WTC11 (cell line): ENCODE data around the gene MPDZ. TPM values are rescaled to one million over a fixed set of nuclear protein-coding genes. Genes with fewer than 3 reads are reported as not detected.

ENCODE experiments used
- ATAC-seq: fragments of 200-7000 bp; cut with Tn5 transposase; 2 replicates; pipeline ENCODE4 v1.10.0; 2021; ENCODE audit warnings: mild to moderate bottlenecking, moderate library complexity
- CTCF ChIA-PET: fragments of 300-600 bp; sonication (Branson Sonifier 250); formaldehyde crosslinking; loops from one replicate; lab custom pipeline; 2021; ENCODE audit warnings: antibody characterized with exemption; lab: Charles Lee
- POLR2A ChIA-PET: fragments of 350-600 bp; sonication (Branson Sonifier 250); formaldehyde crosslinking; loops from one replicate; lab custom pipeline; 2021; ENCODE audit warnings: antibody characterized with exemption; lab: Charles Lee
- DNase-seq: peaks from one replicate; pipeline ENCODE4 v3.0.0; 2021; ENCODE audit warnings: low spot score
- H3K27ac Mint-ChIP-seq: 2 replicates; pipeline ENCODE4 v1.8.0; 2021; ENCODE audit warnings: mixed read lengths
- H3K27me3 Mint-ChIP-seq: 2 replicates; pipeline ENCODE4 v1.8.0; 2021; ENCODE audit warnings: low read depth, mild to moderate bottlenecking, moderate library complexity, mixed read lengths
- H3K36me3 Mint-ChIP-seq: 2 replicates; pipeline ENCODE4 v1.8.0; 2021; ENCODE audit warnings: mixed read lengths
- H3K4me1 Mint-ChIP-seq: 2 replicates; pipeline ENCODE4 v1.8.0; 2022; ENCODE audit warnings: mixed read lengths
- H3K4me3 Mint-ChIP-seq: 2 replicates; pipeline ENCODE4 v1.8.0; 2021; ENCODE audit warnings: mild to moderate bottlenecking, moderate library complexity, mixed read lengths
- H3K9me3 Mint-ChIP-seq: 2 replicates; pipeline ENCODE4 v1.8.0; 2021; ENCODE audit warnings: mixed read lengths
- ATF1 ChIP-seq: sonication (generic); formaldehyde crosslinking; IDR thresholded peaks from 2 replicates; pipeline ENCODE4 v1.8.1; 2023; ENCODE audit warnings: mild to moderate bottlenecking, moderate library complexity, missing genetic modification reagents
- CREB1 ChIP-seq: sonication (generic); formaldehyde crosslinking; IDR thresholded peaks from 2 replicates; pipeline ENCODE4 v1.8.0; 2023; ENCODE audit warnings: mild to moderate bottlenecking, missing genetic modification reagents
- ESRRA ChIP-seq: sonication (generic); formaldehyde crosslinking; IDR thresholded peaks from 2 replicates; pipeline ENCODE4 v1.8.1; 2022; ENCODE audit warnings: mild to moderate bottlenecking, missing genetic modification reagents, borderline replicate concordance
- ETV6 ChIP-seq: sonication (generic); formaldehyde crosslinking; IDR thresholded peaks from 2 replicates; pipeline ENCODE4 v1.8.1; 2022; ENCODE audit warnings: mild to moderate bottlenecking, missing genetic modification reagents
- FOXK1 ChIP-seq: sonication (generic); formaldehyde crosslinking; IDR thresholded peaks from 2 replicates; pipeline ENCODE4 v1.8.0; 2022; ENCODE audit warnings: mild to moderate bottlenecking, moderate library complexity, missing genetic modification reagents
- FOXP1 ChIP-seq: sonication (generic); formaldehyde crosslinking; IDR thresholded peaks from 2 replicates; pipeline ENCODE4 v1.8.0; 2022; ENCODE audit warnings: missing genetic modification reagents, mild to moderate bottlenecking, moderate library complexity, borderline replicate concordance
- MXD4 ChIP-seq: fragments of 250-450 bp; sonication (Bioruptor Pico); IDR thresholded peaks from 2 replicates; pipeline ENCODE4 v1.8.0; 2021; ENCODE audit warnings: mild to moderate bottlenecking, moderate library complexity, borderline replicate concordance
- MYBL2 ChIP-seq: sonication (generic); formaldehyde crosslinking; IDR thresholded peaks from 2 replicates; pipeline ENCODE4 v1.8.1; 2023; ENCODE audit warnings: mild to moderate bottlenecking, moderate library complexity, missing genetic modification reagents
- NFATC4 ChIP-seq: fragments of 250-450 bp; sonication (Bioruptor Pico); IDR thresholded peaks from 2 replicates; pipeline ENCODE4 v1.9.0; 2021; ENCODE audit warnings: mild to moderate bottlenecking
- NFYB ChIP-seq: sonication (generic); formaldehyde crosslinking; conservative IDR thresholded peaks from 2 replicates; pipeline ENCODE4 v1.8.0; 2022; ENCODE audit warnings: low read depth, missing genetic modification reagents
- NR3C1 ChIP-seq: sonication (generic); formaldehyde crosslinking; conservative IDR thresholded peaks from 2 replicates; pipeline ENCODE4 v1.8.1; 2023; ENCODE audit warnings: low read depth, mild to moderate bottlenecking, missing genetic modification reagents
- TP53 ChIP-seq: sonication (generic); formaldehyde crosslinking; IDR thresholded peaks from 2 replicates; pipeline ENCODE4 v1.8.1; 2023; ENCODE audit warnings: mild to moderate bottlenecking, missing genetic modification reagents
- ZNF219 ChIP-seq: sonication (generic); formaldehyde crosslinking; IDR thresholded peaks from 2 replicates; pipeline ENCODE4 v1.8.0; 2023; ENCODE audit warnings: missing genetic modification reagents, mild to moderate bottlenecking, borderline replicate concordance
- ZNF416 ChIP-seq: fragments of 250-450 bp; sonication (Bioruptor Pico); IDR thresholded peaks from 2 replicates; pipeline ENCODE4 v1.9.0; 2021; ENCODE audit warnings: mild to moderate bottlenecking, inconsistent platforms
- total RNA-seq: library from RNA; stranded (reverse); gene quantifications from 3 replicates; pipeline ENCODE4 v1.2.3, GENCODE V29; 2021
- TF ChIP-seq, protein P1 (sequence below): sonication (generic); formaldehyde crosslinking; IDR thresholded peaks from 2 replicates; pipeline ENCODE4 v1.8.0; 2023; ENCODE audit warnings: mild to moderate bottlenecking, missing genetic modification reagents
- TF ChIP-seq, protein P2 (sequence below): fragments of 250-450 bp; sonication (Bioruptor Pico); IDR thresholded peaks from 2 replicates; pipeline ENCODE4 v1.9.0; 2021; ENCODE audit warnings: mild to moderate bottlenecking
- TF ChIP-seq, protein P3 (sequence below): sonication (generic); formaldehyde crosslinking; IDR thresholded peaks from 2 replicates; pipeline ENCODE4 v1.8.1; 2022; ENCODE audit warnings: missing genetic modification reagents, borderline replicate concordance
- TF ChIP-seq, protein P4 (sequence below): sonication (generic); formaldehyde crosslinking; IDR thresholded peaks from 2 replicates; pipeline ENCODE4 v1.8.1; 2022; ENCODE audit warnings: mild to moderate bottlenecking, missing genetic modification reagents, moderate library complexity, borderline replicate concordance
- TF ChIP-seq, protein P5 (sequence below): sonication (generic); formaldehyde crosslinking; IDR thresholded peaks from 2 replicates; pipeline ENCODE4 v1.8.0; 2022; ENCODE audit warnings: mild to moderate bottlenecking, missing genetic modification reagents
- TF ChIP-seq, protein P6 (sequence below): sonication (generic); formaldehyde crosslinking; IDR thresholded peaks from 2 replicates; pipeline ENCODE4 v1.8.0; 2022; ENCODE audit warnings: mild to moderate bottlenecking, missing genetic modification reagents
- TF ChIP-seq, protein P7 (sequence below): sonication (generic); formaldehyde crosslinking; IDR thresholded peaks from 2 replicates; pipeline ENCODE4 v1.8.1; 2022; ENCODE audit warnings: low read depth, missing genetic modification reagents, borderline replicate concordance

Gene MPDZ
- total RNA-seq, 1 experiment from 2014 or later, result 38.5 TPM

DNA sequence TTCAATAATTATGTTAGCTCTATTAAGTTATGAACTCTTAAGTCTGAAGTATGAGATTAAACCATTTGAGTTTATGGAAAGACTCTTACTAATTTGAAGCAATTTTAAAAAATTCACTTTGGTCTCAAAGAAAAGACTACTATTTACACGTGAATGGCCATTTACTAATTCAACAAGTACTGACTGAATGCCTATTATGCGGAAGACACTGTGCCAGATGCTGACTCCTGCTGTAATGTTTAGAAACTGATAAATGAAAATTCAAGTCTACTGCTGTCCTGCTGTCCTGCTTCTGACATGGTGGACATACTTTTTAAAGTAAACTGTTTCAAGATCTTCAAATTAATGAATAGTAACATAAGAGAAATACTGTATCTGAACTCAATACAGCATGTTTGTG, 116.2 kb downstream of the MPDZ start (continued):
- TF ChIP-seq, protein P1, sequence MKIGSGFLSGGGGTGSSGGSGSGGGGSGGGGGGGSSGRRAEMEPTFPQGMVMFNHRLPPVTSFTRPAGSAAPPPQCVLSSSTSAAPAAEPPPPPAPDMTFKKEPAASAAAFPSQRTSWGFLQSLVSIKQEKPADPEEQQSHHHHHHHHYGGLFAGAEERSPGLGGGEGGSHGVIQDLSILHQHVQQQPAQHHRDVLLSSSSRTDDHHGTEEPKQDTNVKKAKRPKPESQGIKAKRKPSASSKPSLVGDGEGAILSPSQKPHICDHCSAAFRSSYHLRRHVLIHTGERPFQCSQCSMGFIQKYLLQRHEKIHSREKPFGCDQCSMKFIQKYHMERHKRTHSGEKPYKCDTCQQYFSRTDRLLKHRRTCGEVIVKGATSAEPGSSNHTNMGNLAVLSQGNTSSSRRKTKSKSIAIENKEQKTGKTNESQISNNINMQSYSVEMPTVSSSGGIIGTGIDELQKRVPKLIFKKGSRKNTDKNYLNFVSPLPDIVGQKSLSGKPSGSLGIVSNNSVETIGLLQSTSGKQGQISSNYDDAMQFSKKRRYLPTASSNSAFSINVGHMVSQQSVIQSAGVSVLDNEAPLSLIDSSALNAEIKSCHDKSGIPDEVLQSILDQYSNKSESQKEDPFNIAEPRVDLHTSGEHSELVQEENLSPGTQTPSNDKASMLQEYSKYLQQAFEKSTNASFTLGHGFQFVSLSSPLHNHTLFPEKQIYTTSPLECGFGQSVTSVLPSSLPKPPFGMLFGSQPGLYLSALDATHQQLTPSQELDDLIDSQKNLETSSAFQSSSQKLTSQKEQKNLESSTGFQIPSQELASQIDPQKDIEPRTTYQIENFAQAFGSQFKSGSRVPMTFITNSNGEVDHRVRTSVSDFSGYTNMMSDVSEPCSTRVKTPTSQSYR (CRISPR knock-in tag), result no peak
- TF ChIP-seq, protein P2, sequence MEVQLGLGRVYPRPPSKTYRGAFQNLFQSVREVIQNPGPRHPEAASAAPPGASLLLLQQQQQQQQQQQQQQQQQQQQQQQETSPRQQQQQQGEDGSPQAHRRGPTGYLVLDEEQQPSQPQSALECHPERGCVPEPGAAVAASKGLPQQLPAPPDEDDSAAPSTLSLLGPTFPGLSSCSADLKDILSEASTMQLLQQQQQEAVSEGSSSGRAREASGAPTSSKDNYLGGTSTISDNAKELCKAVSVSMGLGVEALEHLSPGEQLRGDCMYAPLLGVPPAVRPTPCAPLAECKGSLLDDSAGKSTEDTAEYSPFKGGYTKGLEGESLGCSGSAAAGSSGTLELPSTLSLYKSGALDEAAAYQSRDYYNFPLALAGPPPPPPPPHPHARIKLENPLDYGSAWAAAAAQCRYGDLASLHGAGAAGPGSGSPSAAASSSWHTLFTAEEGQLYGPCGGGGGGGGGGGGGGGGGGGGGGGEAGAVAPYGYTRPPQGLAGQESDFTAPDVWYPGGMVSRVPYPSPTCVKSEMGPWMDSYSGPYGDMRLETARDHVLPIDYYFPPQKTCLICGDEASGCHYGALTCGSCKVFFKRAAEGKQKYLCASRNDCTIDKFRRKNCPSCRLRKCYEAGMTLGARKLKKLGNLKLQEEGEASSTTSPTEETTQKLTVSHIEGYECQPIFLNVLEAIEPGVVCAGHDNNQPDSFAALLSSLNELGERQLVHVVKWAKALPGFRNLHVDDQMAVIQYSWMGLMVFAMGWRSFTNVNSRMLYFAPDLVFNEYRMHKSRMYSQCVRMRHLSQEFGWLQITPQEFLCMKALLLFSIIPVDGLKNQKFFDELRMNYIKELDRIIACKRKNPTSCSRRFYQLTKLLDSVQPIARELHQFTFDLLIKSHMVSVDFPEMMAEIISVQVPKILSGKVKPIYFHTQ (CRISPR knock-in tag), result no peak
- TF ChIP-seq ATF1 (CRISPR knock-in tag) (no peak), ESRRA (CRISPR knock-in tag) (no peak), NFATC4 (CRISPR knock-in tag) (no peak), NFYB (no peak), NR3C1 (CRISPR knock-in tag) (no peak), FOXP1 (CRISPR knock-in tag) (no peak), ZNF219 (CRISPR knock-in tag) (no peak), FOXK1 (no peak), ZNF416 (CRISPR knock-in tag) (no peak), MYBL2 (CRISPR knock-in tag) (no peak)
- TF ChIP-seq, protein P3, sequence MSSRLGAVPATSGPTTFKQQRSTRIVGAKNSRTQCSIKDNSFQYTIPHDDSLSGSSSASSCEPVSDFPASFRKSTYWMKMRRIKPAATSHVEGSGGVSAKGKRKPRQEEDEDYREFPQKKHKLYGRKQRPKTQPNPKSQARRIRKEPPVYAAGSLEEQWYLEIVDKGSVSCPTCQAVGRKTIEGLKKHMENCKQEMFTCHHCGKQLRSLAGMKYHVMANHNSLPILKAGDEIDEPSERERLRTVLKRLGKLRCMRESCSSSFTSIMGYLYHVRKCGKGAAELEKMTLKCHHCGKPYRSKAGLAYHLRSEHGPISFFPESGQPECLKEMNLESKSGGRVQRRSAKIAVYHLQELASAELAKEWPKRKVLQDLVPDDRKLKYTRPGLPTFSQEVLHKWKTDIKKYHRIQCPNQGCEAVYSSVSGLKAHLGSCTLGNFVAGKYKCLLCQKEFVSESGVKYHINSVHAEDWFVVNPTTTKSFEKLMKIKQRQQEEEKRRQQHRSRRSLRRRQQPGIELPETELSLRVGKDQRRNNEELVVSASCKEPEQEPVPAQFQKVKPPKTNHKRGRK, result no peak
- TF ChIP-seq, protein P4, sequence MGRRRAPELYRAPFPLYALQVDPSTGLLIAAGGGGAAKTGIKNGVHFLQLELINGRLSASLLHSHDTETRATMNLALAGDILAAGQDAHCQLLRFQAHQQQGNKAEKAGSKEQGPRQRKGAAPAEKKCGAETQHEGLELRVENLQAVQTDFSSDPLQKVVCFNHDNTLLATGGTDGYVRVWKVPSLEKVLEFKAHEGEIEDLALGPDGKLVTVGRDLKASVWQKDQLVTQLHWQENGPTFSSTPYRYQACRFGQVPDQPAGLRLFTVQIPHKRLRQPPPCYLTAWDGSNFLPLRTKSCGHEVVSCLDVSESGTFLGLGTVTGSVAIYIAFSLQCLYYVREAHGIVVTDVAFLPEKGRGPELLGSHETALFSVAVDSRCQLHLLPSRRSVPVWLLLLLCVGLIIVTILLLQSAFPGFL (CRISPR knock-in tag), result no peak
- TF ChIP-seq, protein P5, sequence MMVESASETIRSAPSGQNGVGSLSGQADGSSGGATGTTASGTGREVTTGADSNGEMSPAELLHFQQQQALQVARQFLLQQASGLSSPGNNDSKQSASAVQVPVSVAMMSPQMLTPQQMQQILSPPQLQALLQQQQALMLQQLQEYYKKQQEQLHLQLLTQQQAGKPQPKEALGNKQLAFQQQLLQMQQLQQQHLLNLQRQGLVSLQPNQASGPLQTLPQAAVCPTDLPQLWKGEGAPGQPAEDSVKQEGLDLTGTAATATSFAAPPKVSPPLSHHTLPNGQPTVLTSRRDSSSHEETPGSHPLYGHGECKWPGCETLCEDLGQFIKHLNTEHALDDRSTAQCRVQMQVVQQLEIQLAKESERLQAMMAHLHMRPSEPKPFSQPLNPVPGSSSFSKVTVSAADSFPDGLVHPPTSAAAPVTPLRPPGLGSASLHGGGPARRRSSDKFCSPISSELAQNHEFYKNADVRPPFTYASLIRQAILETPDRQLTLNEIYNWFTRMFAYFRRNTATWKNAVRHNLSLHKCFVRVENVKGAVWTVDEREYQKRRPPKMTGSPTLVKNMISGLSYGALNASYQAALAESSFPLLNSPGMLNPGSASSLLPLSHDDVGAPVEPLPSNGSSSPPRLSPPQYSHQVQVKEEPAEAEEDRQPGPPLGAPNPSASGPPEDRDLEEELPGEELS (CRISPR knock-in tag), result no peak

DNA sequence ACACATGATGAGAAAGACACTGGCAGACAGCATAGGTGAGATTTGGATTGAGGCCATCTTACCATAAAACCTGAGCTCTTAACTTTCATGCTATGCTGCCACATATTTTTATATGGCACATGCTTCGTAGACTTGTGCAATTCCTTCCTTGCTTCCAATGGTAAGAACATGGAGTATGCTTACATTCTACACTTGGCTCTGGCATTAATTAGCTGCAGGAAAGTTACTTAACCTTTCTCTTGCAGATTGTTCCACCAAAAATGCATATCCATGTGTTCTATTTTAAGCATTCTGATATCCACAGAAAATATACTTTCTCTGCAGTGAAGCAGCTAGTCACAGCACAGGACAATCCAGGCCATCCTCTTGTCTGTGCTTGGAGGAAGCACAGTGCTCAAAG, 119.4 kb downstream of the MPDZ start:
- no peak for DNase-seq
- Mint-ChIP-seq H3K36me3 (peaks cover 6% of the 10 kb centered on the region), H3K4me1 (peaks cover 25% of the 10 kb centered on the region), H3K27ac (no peak overlapping the region), H3K4me3 (no peak overlapping the region), H3K9me3 (no peaks in the 10 kb centered on the region), H3K27me3 (no peaks in the 10 kb centered on the region)
- CTCF ChIA-PET, result no interaction called here
- POLR2A ChIA-PET, result no interaction called here
- no peak for ATAC-seq
- no peak for TF ChIP-seq TP53 (CRISPR knock-in tag)
- TF ChIP-seq, protein P6, sequence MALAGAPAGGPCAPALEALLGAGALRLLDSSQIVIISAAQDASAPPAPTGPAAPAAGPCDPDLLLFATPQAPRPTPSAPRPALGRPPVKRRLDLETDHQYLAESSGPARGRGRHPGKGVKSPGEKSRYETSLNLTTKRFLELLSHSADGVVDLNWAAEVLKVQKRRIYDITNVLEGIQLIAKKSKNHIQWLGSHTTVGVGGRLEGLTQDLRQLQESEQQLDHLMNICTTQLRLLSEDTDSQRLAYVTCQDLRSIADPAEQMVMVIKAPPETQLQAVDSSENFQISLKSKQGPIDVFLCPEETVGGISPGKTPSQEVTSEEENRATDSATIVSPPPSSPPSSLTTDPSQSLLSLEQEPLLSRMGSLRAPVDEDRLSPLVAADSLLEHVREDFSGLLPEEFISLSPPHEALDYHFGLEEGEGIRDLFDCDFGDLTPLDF (CRISPR knock-in tag), result no peak
- no peak for TF ChIP-seq CREB1 (CRISPR knock-in tag)
- TF ChIP-seq, protein P4 (CRISPR knock-in tag), result no peak
- TF ChIP-seq MXD4 (CRISPR knock-in tag), result no peak
- TF ChIP-seq, protein P7, sequence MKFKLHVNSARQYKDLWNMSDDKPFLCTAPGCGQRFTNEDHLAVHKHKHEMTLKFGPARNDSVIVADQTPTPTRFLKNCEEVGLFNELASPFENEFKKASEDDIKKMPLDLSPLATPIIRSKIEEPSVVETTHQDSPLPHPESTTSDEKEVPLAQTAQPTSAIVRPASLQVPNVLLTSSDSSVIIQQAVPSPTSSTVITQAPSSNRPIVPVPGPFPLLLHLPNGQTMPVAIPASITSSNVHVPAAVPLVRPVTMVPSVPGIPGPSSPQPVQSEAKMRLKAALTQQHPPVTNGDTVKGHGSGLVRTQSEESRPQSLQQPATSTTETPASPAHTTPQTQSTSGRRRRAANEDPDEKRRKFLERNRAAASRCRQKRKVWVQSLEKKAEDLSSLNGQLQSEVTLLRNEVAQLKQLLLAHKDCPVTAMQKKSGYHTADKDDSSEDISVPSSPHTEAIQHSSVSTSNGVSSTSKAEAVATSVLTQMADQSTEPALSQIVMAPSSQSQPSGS, result no peak
- no peak for TF ChIP-seq ETV6 (CRISPR knock-in tag)
